HG03095 (cell line): ENCODE data around the gene DNM2.
"Not testable (repeated sequence)": the region's sequence is repeated elsewhere in the genome, so short reads cannot be mapped to it uniquely, and the experiment has no call there.

Source experiments
- ATAC-seq: cut with Tn5 transposase; IDR thresholded peaks from one replicate; pipeline ENCODE4 v1.9.1; 2021; ENCODE audit warnings: moderate library complexity; ENCODE audit not compliant: unreplicated experiment

DNM2 gene

DNA sequence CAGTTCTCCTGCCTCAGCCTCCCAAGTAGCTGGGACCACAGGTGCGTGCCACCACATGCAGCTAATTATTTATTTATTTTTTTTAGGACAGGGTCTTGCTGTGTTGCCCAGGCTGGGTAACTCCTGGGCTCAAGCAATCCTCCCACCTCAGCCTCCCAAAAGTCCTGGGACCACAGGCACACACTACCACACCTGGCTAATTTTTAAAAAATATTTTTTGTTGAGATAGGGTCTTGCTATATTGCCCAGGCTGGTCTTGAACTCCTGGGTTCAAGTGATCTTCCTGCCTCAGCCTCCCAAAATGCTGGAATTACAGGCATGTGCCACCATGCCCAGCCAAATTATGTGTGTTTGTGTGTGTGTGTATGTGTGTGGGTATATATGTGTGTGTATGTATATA is 139.0 kb downstream of the DNM2 start:
- not testable (repeated sequence) for ATAC-seq

DNA sequence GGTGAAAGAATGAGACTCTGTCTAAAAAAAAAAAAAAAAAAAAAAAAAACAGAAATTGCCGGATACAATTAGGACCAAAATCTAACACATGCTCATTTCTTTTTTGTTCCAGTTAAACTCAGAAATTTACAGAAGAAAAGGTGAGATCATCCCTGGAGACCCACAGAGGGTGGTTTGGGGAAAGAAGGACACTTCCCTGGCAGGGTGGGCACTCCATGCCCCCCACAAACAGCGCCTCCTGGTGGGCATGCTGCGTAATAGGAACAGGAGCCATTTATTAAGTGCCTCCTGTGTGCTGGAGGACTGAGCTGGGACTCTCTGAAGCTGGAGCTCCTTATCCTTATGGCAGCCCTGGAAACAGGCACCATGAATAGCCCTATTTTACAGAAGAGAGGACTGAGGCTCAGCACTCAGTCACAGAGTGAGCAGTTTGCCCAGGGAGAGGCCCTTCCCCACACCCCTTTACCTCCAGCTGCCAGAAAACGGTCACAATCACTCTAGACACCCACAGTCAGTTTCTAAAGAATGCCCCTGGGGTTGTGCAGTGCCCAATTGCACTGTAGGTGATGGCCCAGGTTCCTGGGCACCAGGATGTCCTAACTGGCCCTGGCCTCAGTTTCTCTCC is 140.4 kb downstream of the DNM2 start:
- ATAC-seq, result no peak

DNA sequence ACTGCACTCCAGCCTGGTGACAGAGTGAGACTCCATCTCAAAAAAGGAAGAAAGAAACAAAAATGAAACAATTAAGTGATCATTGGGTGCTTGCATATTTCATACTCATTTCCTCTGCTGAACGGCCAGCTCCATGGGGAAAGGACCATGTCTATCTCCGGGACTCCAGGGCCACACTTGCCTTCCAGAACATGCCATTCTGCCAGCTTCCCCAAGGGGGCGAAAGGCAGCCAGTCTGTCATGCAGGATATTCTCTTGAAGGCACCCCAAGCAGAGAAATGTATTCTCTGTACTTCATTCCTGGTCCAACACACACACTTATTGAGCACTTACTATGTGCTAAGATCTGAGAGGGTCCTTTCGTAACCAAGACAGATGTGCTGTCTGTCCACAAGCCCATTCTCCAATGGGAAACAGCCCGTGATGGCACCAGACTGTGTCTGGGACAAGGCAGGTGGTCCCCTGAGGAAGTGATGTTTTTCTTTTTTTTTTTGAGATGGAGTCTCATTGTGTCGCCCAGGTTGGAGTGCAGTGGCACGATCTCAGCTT is 143.3 kb downstream of the DNM2 start:
- ATAC-seq, result no peak

DNA sequence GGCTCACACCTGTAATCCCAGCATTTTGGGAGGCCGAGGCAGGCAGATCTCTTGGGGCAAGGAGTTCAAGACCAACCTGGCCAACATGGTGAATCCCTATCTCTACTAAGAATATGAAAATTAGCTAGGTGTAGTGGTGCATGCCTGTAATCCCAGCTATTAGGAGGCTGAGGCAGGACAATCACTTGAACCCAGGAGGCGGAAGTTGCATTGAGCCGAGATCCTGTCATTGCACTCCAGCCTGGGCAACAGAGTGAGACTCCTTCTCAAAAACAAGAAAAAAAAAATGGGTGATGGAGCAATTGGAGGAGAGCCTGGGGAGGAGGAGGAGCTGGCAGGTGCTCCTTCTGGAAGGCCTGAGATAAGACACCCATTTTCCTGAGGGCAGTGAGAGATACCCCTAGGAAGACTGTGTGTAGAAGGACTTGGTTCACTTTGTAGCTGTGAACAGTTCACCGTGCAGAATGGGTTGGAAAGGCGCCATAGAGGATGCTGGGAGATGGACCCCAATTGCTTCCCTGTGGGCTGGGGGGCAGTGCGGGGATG is 144.8 kb downstream of the DNM2 start:
- ATAC-seq, result no peak

DNA sequence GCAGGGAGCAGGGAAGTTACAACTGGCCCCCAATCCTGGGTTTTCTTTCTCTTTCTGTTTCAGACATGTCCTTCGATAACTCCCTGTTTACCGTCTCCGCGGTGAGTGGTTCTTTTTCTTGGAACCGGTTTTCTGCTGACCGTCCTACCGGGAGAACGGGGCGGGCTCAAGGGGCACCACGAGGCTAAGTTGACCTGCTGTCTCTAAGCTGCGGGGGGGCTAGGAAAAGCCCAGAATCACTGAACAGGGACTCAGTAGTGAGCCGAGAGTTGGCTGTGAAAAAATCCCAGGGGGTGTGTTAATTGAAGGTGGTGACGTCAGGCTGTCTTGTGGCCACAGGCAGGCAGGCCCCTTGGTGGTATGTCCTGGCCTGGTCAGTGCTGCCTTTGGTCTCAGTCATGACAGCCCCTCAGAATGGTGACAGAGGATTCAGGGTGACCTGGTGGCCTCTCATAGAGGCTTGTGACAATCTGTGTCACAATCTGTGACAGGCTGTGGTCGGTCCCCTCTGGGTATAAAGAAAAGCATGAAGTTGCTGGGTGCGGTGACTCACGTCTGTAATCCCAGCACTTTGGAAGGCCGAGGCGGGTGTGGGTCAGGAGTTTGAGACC is 145.3 kb downstream of the DNM2 start:
- no peak for ATAC-seq

DNA sequence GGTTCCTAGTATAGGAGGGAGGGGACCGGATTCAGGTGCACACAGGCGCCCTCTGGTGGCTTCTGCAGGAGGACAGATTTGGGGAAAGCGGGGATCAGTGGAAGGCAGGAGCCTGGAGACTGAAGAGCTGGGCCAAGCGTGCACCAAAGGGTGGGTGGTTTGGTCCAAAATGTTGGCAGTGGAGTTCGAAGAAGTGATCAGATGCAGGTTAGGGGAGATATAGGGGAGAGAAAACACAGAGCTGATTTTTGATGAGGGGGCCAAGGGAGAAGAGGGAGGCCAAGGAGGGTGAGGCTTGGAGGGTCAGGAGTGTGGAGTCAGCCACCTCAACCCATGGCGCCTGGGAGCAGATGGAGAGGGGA is 146.6 kb downstream of the DNM2 start:
- ATAC-seq, result no peak

DNA sequence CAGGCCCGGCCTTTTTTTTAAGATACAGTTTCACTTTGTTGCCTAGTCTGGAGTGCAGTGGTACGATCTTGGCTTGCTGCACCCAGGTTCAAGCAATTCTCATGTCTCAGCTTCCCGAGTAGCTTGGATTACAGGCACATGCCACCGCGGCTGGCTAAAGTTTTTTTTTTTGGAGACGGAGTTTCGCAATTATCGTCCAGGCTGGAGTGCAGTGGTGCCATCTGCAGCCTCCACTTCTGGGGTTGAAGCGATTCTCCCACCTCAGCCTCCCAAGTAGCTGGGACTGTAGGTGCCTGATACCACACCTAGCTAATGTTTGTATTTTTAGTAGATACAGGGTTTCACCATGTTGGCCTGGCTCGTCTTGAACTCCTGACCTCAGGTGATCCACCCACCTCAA is 148.6 kb downstream of the DNM2 start:
- no peak for ATAC-seq

DNA sequence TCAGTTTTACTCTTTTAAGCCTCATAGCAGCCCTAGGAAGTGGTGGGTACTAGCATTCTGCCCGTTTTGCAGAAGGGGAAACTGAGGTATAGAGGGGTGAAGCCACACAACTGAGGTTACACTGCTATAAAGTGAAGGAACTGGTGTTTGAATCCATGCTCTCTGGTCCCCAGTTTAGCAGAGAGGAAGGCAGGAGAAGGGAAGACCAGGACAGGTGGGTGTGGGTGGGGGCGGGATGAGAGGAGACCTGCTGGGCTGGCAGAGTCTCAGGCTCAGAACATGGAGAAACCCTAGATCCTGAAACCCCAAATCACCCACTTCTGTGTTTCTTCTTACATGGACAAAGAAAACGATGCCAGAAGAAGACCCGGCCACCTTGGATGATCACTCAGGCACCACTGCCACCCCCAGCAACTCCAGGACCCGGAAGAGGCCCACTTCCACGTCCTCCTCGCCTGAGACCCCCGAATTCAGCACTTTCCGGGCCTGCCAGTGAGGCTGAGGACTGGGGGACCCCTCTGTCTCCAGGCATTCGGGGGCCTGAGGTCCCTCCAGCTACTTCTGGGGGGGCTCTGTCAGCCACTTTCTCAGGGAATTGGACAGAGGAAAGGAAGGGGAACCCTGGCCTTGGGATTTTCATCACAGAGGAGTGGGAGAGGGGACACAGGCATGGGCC is 151.1 kb downstream of the DNM2 start:
- no peak for ATAC-seq

DNA sequence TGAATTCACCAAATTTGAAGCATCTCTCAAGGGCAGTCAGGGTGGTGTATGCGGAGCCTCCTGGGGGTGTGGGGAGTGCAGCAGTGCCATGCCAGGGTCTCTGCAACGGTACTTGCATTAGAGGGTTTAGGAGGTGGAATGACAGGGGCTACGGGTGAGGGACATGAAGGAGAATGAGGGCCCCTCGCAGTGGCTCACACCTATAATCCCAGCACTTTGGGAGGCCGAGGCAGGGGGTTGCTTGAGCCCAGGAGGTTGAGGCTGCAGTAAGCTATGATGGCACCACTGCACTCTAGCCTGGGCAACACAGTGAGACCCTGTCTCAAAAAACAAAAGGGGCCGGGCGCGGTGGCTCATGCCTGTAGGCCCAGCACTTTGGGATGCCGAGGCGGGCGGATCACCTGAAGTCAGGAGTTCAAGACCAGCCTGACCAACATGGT is 152.0 kb downstream of the DNM2 start:
- not testable (repeated sequence) for ATAC-seq

DNA sequence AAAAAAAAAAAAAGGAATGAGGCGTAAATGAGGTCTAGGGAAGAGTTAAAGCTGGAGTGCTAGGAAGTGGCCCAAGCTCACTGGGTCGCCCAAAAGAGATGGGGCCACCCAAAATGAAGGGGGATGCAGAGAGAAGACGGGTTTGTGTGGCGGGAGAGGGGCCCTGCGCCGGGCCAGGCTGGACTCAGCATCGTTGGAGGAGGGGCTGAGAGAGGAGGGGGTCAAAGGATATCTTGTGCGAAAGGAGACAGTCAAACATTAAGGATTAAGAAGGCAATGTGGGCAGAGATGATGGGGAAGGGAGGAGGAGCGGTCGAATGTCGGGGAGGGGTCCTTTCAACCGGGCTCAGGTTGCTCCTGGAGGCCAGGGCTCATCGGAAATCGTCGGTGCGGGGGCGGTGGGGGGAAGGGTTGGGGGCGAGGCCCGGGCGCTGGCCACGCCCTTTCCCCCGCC is 152.6 kb downstream of the DNM2 start:
- no peak for ATAC-seq

DNA sequence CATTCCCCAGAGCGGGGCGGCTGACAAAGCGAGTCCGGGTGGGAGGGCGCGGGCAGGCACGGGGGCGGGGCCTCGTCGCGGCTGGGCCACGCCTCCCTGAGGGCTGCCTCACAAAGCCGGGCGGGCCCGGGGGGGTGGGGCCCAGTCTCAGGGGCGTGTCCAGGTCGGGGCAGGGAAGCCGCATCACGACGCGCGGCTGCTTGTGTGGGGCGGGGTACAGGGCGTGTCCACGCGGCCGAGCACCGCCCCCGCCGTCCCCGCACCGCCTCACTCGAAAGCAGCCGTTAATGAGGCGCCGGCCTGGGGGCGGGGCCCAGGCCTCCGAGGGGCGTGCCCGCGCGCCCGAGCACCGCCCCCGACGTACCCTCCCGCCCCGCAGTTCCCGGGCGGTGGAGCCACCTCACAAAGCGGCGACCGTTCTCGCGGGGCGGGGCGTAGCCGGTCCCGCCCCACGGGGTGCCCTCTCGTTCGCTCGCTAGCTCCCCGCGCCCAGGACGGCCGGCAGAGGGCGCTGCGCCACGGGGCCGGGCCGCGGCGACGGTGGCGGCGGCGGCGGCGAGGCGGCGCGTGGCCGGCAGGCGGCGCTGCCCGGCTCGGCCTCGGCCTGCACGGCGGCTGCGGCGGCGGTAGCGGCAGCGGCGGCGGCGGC is 153.2 kb downstream of the DNM2 start, which contains the start of gene CARM1:
Gene CARM1, plus strand, starts transcription at position 599 of the 649 bp plus-strand sequence. CDS start 150 bp downstream, outside the sequence.
- peak; percentile 63 for ATAC-seq

DNA sequence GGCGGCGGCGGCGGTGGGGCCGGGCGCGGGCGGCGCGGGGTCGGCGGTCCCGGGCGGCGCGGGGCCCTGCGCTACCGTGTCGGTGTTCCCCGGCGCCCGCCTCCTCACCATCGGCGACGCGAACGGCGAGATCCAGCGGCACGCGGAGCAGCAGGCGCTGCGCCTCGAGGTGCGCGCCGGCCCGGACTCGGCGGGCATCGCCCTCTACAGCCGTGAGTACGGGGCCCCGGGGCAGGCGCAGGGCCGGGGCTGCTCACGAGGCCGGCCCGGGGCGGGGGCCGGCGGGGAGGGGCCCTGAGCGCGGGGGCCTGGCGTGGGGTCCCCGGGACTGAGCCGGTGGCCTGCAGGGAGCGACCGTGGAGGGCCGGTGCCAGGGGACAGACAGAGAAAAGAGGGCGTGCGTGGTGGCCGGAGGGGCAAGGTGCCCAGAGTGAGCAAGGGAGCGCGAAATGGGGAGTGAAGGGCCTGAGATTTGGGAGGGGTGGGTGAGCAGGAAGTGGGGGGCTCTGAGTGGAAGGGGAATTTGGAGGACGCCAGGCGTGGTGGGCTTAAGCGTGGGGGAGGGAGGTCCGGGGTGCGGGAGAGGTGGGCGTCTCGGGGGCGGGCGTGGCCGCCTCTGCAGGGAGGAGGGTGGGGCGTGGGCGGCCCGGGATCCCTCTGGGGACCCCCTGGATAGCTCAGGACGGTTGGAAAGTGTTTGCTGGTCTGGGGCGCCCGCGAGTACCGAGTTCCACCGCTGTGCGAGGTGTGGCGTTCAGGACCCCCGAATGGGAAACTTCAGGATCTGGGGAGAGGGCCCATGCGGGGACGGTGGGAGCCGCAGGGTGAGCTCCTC is 154.0 kb downstream of the DNM2 start:
- peak; percentile 2 for ATAC-seq

DNA sequence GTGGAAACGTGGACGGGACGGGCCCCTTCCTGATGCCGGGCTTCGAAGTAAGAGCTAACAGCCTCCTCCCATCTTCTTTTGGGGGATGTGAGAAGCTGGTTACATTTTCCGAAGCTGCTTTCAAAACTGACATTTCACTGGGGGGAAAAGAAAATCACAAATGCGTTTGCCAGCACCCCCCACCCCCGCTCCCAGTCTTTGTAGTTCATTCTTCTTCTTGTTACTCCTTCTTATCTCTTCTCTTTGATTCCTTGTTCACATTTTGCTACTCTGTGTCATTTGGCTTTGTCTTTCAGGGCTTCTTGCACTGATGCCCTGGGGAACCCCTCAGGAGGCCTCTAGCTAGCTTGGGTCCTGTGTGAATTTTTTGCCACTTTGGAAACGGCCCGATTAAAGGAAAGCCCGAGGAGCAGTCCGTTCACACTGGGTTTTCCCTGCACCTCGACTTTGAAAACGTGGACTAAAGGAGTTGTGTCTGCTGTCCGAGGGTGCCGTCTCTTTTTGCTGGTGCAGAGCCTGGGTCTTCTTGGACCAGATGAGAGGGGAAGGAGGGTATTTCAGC is 154.7 kb downstream of the DNM2 start:
- no peak for ATAC-seq

DNA sequence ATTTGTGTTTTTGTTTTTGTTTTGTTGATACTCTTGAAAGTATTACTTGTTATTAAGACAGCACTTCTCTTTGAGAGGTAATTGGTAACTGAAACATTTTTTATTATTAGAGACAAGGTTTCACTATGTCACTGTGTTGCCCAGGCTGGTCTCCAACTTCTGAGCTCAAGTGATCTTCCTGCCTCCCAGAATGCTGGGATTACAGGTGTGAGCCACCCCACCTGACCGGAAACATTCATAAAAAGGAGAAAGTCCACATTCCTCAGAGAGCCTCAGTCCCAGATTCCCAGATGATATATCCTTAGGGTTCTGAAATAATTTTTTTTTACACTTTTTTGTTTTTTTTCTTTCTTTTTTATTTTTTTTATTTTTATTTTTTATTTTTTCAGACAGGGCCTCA is 156.1 kb downstream of the DNM2 start:
- no peak for ATAC-seq

DNA sequence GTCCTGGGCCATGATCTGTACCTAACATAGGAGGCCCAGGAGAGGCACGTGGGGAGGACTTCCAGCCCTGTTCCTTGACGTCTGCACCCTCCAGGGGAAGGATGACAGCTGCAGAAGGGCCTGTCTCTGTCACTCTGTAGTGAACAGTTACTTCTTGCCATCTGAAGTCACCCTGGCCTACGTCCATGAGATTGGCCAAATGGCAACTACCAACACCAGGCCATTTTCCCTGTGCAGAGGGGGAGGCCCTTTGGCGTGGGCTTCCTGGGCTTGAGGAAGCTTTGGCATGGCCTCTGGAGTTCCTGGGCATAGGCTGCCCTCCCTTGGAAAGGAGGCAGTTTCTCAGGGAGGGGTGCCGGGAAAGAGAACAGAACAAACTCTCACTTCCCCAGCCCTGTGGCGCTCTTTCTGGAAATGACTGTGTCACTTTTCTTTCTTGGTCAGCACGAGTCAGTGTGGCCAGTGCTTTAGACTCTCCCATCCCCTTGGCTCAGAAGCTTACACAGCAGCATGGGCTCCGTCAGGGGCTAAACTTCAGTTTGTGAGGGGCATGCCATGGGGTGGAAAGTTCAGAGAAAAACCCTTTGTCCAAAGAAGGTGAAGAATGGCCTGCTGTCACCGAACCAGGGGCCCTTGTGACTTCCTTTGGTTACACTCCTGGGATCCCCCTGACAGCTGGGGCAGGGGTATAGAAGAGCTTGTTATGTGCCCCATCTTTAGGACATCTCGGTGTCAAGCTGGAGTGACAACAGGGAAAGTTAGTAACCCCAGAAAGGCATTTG is 158.8 kb downstream of the DNM2 start:
- peak; percentile 54 for ATAC-seq

DNA sequence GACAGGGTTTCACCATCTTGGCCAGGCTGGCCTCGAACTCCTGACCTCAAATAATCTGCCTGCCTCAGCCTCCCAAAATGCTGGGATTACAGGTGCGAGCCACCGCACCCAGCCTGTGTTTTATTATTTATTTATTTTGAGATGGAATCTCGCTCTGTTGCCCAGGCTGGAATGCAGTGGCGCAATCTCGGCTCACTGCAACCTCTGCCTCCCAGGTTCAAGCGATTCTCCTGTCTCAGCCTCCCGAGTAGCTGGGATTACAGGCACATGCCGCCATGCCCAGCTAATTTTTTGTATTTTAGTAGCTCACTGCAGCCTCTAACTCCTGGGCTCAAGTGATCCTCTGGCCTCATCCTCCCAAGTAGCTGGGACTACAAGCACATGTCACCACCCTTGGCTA is 159.7 kb downstream of the DNM2 start:
- not testable (repeated sequence) for ATAC-seq

DNA sequence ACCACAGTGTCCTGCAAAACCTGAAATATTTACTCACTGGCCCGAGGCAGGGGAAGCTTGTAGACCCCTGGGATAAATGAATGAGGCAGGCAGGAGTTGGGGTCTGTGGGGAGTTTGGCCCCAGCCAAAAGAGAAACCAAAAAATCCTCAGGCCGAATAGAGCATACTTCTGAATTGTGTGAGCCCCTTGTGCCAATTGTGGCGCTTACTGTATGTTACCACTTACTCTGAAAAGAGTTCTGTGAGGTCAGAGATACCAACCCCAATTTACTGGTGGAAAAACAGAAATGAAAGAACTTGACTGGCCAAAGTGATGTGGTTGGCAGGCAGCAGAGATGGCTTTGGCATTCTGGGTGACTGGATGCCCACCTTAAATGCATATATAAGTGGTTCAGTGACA is 160.4 kb downstream of the DNM2 start:
- no peak for ATAC-seq
